OCI-LY7 (cell line): Measurements from ENCODE around the gene OR6T1. TPM values are rescaled to one million over a fixed set of nuclear protein-coding genes. Genes with fewer than 3 reads are reported as not detected.

Source experiments
- BruUV-seq: library from RNA; stranded (reverse); fragments of 400-500 nt; replicated peaks from 2 replicates; lab custom pipeline; 2021; lab: Mats Ljungman, UMichigan
- CTCF ChIA-PET: fragments of 300-600 bp; sonication (Branson Sonifier 250); formaldehyde crosslinking; loops from one replicate; lab custom pipeline; 2022; ENCODE audit warnings: antibody characterized with exemption; ENCODE audit not compliant: unreplicated experiment; lab: Charles Lee
- POLR2A ChIA-PET: fragments of 300-600 bp; sonication (Branson Sonifier 250); formaldehyde crosslinking; loops from one replicate; lab custom pipeline; 2022; ENCODE audit warnings: antibody characterized with exemption; lab: Charles Lee
- DNase-seq: peaks from one replicate; pipeline ENCODE4 v3.0.0-alpha.2; 2015; ENCODE audit warnings: low spot score
- H2AFZ ChIP-seq: fragments of 200-600 bp; sonication (generic), shearing (Covaris generic); 2 replicates; pipeline ENCODE4 v1.6.1; 2014; ENCODE audit warnings: mild to moderate bottlenecking, antibody characterized with exemption, low read length, moderate library complexity
- H3K27ac ChIP-seq: fragments of 200-600 bp; sonication (generic); 2 replicates; pipeline ENCODE4 v1.5.1; 2014; ENCODE audit warnings: mixed run types, low read depth, mild to moderate bottlenecking, moderate library complexity, low read length, inconsistent platforms; ENCODE audit not compliant: poor library complexity, severe bottlenecking
- H3K36me3 ChIP-seq: fragments of 200-600 bp; sonication (generic); 2 replicates; pipeline ENCODE4 v1.6.1; 2014; ENCODE audit warnings: mild to moderate bottlenecking, antibody characterized with exemption, low read length, moderate library complexity, mixed read lengths; ENCODE audit not compliant: insufficient read depth
- H3K4me1 ChIP-seq: fragments of 200-600 bp; sonication (generic); 2 replicates; pipeline ENCODE4 v1.5.1; 2014; ENCODE audit warnings: mild to moderate bottlenecking, low read length; ENCODE audit not compliant: insufficient read depth, poor library complexity, severe bottlenecking
- H3K4me2 ChIP-seq: fragments of 200-600 bp; sonication (generic); 2 replicates; pipeline ENCODE4 v1.6.1; 2014; ENCODE audit warnings: mild to moderate bottlenecking, low read length
- H3K4me3 ChIP-seq: fragments of 200-600 bp; sonication (generic); 2 replicates; pipeline ENCODE4 v1.5.1; 2014; ENCODE audit warnings: mild to moderate bottlenecking, low read depth, low read length; ENCODE audit not compliant: poor library complexity, severe bottlenecking
- H3K79me2 ChIP-seq: fragments of 200-600 bp; sonication (generic); 2 replicates; pipeline ENCODE4 v1.6.1; 2016; ENCODE audit warnings: low read depth, mild to moderate bottlenecking, low read length, moderate library complexity, mixed read lengths; ENCODE audit not compliant: insufficient read depth
- H3K9me2 ChIP-seq: fragments of 200-600 bp; sonication (generic); 2 replicates; pipeline ENCODE4 v1.6.1; 2016; ENCODE audit warnings: mild to moderate bottlenecking, low read length, mixed read lengths; ENCODE audit not compliant: insufficient read depth
- H3K9me3 ChIP-seq: fragments of 200-600 bp; sonication (generic); 2 replicates; pipeline ENCODE4 v1.6.1; 2014; ENCODE audit warnings: mild to moderate bottlenecking, mixed run types, low read length, mixed read lengths
- H4K20me1 ChIP-seq: fragments of 200-600 bp; sonication (generic); 2 replicates; pipeline ENCODE4 v1.6.1; 2014; ENCODE audit warnings: mild to moderate bottlenecking, antibody characterized with exemption, low read length, moderate library complexity, mixed read lengths; ENCODE audit not compliant: insufficient read depth
- EZH2phosphoT487 ChIP-seq: fragments of 200-600 bp; sonication (generic); IDR thresholded peaks from 2 replicates; pipeline ENCODE4 v1.6.1; 2018; ENCODE audit warnings: low read depth, borderline replicate concordance, mild to moderate bottlenecking, mixed run types, antibody characterized with exemption, low read length, moderate library complexity, mixed read lengths
- intact Hi-C: fragments of 100-400 bp; cut with micrococcal nuclease; formaldehyde crosslinking; loops from one replicate; pipeline ENCODE4 v1.10.0; 2022; ENCODE audit not compliant: unreplicated experiment
- total RNA-seq, 2 experiments: library from RNA; depleted of rRNA in 1 of 2; stranded (reverse); fragments of >200 nt in 1 of 2; shearing (Covaris generic) in 1 of 2; gene quantifications; 2 replicates each; pipeline ENCODE4 v1.2.3, GENCODE V29; 2014 to 2022
- TF ChIP-seq, protein P1 (sequence below): fragments of 200-600 bp; sonication (generic); conservative IDR thresholded peaks from 2 replicates; pipeline ENCODE4 v1.5.1; 2014; ENCODE audit warnings: mild to moderate bottlenecking, antibody characterized with exemption, low read length, moderate library complexity, mixed read lengths

The OR6T1 gene
- total RNA-seq, 2 experiments from 2014 or later, result not detected

DNA sequence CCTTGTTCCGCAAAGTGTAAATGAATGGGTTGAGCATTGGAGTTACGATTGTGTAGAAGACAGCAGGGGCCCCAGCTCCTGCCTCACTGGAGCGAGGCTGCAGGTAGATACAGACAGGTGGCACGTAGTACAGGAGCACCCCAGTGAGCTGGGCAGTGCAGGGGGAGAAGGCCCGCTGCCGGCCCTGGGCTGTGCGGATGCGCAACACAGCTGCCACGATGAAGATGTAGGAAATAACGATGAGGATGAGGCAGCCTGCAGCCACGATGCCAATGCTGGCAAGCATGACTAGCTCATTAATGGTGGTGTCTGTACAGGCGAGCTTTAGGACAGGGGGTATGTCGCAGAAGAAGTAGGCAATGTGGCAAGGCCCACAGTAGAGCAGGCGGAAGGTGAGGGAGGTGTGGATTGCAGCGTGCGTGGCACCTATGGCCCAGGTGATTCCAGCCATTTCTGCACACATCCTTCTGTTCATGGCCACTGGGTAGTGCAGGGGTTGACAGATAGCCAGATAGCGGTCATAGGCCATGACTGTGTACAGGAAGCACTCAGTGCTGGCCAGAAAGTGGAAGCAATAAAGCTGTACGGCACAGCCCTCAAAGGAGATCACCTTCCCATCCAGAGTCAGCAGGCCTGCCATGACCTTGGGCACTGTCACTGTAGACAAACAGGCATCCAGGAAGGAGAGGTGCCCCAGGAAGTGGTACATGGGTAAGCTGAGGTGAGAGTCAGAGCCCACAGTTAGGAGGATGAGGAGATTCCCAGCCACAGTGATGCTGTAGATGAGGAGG is 33.3 kb upstream of the OR6T1 start:
- Histone ChIP-seq H4K20me1 (no peaks in the 10 kb centered on the region), H3K9me2 (no peaks in the 10 kb centered on the region), H3K4me1 (no peaks in the 10 kb centered on the region), H3K27ac (no peak overlapping the region), H3K79me2 (no peaks in the 10 kb centered on the region), H3K4me2 (no peak overlapping the region), H3K9me3 (no peaks in the 10 kb centered on the region), H2AFZ (no peak overlapping the region), H3K36me3 (no peaks in the 10 kb centered on the region), H3K4me3 (no peak overlapping the region)
- ChIA-PET POLR2A (no interaction called here), CTCF (no interaction called here)
- TF ChIP-seq, protein P1, sequence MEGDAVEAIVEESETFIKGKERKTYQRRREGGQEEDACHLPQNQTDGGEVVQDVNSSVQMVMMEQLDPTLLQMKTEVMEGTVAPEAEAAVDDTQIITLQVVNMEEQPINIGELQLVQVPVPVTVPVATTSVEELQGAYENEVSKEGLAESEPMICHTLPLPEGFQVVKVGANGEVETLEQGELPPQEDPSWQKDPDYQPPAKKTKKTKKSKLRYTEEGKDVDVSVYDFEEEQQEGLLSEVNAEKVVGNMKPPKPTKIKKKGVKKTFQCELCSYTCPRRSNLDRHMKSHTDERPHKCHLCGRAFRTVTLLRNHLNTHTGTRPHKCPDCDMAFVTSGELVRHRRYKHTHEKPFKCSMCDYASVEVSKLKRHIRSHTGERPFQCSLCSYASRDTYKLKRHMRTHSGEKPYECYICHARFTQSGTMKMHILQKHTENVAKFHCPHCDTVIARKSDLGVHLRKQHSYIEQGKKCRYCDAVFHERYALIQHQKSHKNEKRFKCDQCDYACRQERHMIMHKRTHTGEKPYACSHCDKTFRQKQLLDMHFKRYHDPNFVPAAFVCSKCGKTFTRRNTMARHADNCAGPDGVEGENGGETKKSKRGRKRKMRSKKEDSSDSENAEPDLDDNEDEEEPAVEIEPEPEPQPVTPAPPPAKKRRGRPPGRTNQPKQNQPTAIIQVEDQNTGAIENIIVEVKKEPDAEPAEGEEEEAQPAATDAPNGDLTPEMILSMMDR, result no peak
- no peak for TF ChIP-seq EZH2phosphoT487
- no peak for DNase-seq
- BruUV-seq, result no TSS peak
- intact Hi-C loops, result no loop called here

DNA sequence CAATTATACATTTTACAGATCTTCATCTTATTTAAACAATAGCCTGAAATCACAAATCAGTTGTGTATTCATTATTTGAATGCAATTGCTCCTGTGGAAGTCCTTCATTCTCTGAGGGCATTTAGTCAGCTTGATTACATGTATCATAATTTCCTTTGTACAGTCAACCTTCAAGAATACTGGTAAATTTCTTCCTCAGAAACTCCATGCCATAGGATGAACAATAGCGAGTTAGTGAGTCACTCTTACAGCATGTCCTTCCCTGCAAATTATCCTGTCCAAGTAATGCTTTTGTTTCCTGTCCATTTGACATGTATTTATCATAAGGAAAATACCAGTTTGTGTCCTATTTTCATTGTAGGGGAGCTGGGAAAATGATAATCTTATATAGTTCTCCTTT is 30.2 kb upstream of the OR6T1 start:
- Histone ChIP-seq H3K4me1 (no peaks in the 10 kb centered on the region), H3K4me3 (no peak overlapping the region), H3K9me2 (no peaks in the 10 kb centered on the region), H3K4me2 (no peak overlapping the region), H3K27ac (no peak overlapping the region), H4K20me1 (no peaks in the 10 kb centered on the region), H3K79me2 (no peaks in the 10 kb centered on the region), H3K36me3 (no peaks in the 10 kb centered on the region), H3K9me3 (no peaks in the 10 kb centered on the region), H2AFZ (no peak overlapping the region)
- no peak for TF ChIP-seq EZH2phosphoT487
- TF ChIP-seq, protein P1, result no peak
- DNase-seq, result no peak
- BruUV-seq, result no TSS peak
- POLR2A ChIA-PET, result interaction anchor here (0.8 kb wide), 1 partner anchor 24 kb away, joined by 3 read pairs; no protein-coding TSS in a partner anchor
- CTCF ChIA-PET, result no interaction called here
- intact Hi-C loops, result no loop called here

DNA sequence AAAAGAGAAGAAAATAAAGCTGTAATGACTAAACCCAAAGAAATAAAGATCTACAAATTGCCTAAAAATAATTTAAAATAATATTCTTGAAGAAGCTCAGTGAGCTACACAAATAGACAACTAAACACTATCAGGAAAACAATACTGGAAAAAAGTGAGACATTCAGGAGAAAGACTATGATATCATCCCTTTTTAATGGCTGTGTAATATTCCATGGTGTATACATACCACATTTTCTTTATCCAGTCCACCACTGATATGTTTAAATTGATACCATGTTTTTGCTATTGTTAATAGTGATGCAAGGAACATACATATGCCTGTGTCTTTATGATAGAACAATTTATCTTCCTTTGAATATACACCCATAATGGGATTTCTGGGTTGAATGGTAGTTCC is 13.1 kb upstream of the OR6T1 start:
- H2AFZ ChIP-seq, result no peak overlapping the region

More for the DNA sequence above, 13.1 kb upstream of the OR6T1 start:
- Histone ChIP-seq H4K20me1 (no peaks in the 10 kb centered on the region), H3K36me3 (no peaks in the 10 kb centered on the region), H3K4me1 (no peaks in the 10 kb centered on the region), H3K4me2 (no peak overlapping the region), H3K27ac (no peak overlapping the region), H3K9me3 (no peaks in the 10 kb centered on the region), H3K9me2 (no peaks in the 10 kb centered on the region), H3K79me2 (no peaks in the 10 kb centered on the region), H3K4me3 (no peak overlapping the region)
- TF ChIP-seq, protein P1, result no peak
- no peak for TF ChIP-seq EZH2phosphoT487
- POLR2A ChIA-PET, result interaction anchor here (0.6 to 0.7 kb wide), 2 partner anchors 28 to 112 kb away, joined by 3 read pairs; no protein-coding TSS in a partner anchor
- BruUV-seq, result no TSS peak
- intact Hi-C loops, result no loop called here
- CTCF ChIA-PET, result no interaction called here
- DNase-seq, result no peak
